Measurements from ENCODE around the gene CBX2.

Gene CBX2

GRCh38 chr17:79832218-79833109 is 54.5 kb downstream of the CBX2 start:
- no peak overlapping the region for H3K4me3 ChIP-seq (ENCODE audit: low read length)

GRCh38 chr17:79833110-79833450 is 55.1 kb downstream of the CBX2 start:
- no peak overlapping the region for H3K9ac ChIP-seq (ENCODE audit: low read length)
- H3K4me2 ChIP-seq (ENCODE audit: low read length), result no peak overlapping the region

More at GRCh38 chr17:79832218-79833109, 54.5 kb downstream of the CBX2 start:
- TF ChIP-seq CTCF (IDR thresholded peaks at IDR 0.05; ENCODE audit: low read depth, low read length), result no peak
- no peak for TF ChIP-seq EZH2phosphoT487 (IDR thresholded peaks at IDR 0.05; ENCODE audit: low read depth)
- H3K9ac ChIP-seq (ENCODE audit: low read length), result no peak overlapping the region
- no peak overlapping the region for H2AFZ ChIP-seq (ENCODE audit: low read depth, low read length)
- no peak overlapping the region for H3K4me2 ChIP-seq (ENCODE audit: low read length)
- H3K79me2 ChIP-seq (ENCODE audit: low read length), result peaks cover 45% of the 10 kb centered on the region
- H4K20me1 ChIP-seq (ENCODE audit: insufficient read depth, low read length), result peaks cover 77% of the 10 kb centered on the region
- H3K27me3 ChIP-seq (ENCODE audit: low read depth, low read length), result no peaks in the 10 kb centered on the region
- H3K36me3 ChIP-seq (replicated peaks; ENCODE audit: low read depth, low read length), result peaks cover 47% of the 10 kb centered on the region
- H3K27ac ChIP-seq (ENCODE audit: low read length), result no peak overlapping the region
- H3K4me1 ChIP-seq (ENCODE audit: low read length), result peaks cover 16% of the 10 kb centered on the region
- no peaks in the 10 kb centered on the region for H3K9me3 ChIP-seq (ENCODE audit: insufficient read depth, low read length)

GRCh38 chr17:79833744-79834564 is 56.0 kb downstream of the CBX2 start:
- Histone ChIP-seq H3K36me3 (replicated peaks; ENCODE audit: low read depth, low read length) (peaks cover 58% of the 10 kb centered on the region), H3K9ac (ENCODE audit: low read length) (no peak overlapping the region), H3K27ac (ENCODE audit: low read length) (no peak overlapping the region), H4K20me1 (ENCODE audit: insufficient read depth, low read length) (peaks cover 87% of the 10 kb centered on the region), H3K79me2 (ENCODE audit: low read length) (peaks cover 60% of the 10 kb centered on the region), H3K4me2 (ENCODE audit: low read length) (no peak overlapping the region), H3K27me3 (ENCODE audit: low read depth, low read length) (no peaks in the 10 kb centered on the region), H3K4me3 (ENCODE audit: low read length) (no peak overlapping the region), H2AFZ (ENCODE audit: low read depth, low read length) (no peak overlapping the region), H3K9me3 (ENCODE audit: insufficient read depth, low read length) (no peaks in the 10 kb centered on the region), H3K4me1 (ENCODE audit: low read length) (peaks cover 16% of the 10 kb centered on the region)
- TF ChIP-seq EZH2phosphoT487 (IDR thresholded peaks at IDR 0.05; ENCODE audit: low read depth) (no peak), CTCF (IDR thresholded peaks at IDR 0.05; ENCODE audit: low read depth, low read length) (no peak)

More at GRCh38 chr17:79833110-79833450, 55.1 kb downstream of the CBX2 start:
- Histone ChIP-seq H2AFZ (ENCODE audit: low read depth, low read length) (no peak overlapping the region), H3K36me3 (replicated peaks; ENCODE audit: low read depth, low read length) (peaks cover 53% of the 10 kb centered on the region), H3K9me3 (ENCODE audit: insufficient read depth, low read length) (no peaks in the 10 kb centered on the region), H3K79me2 (ENCODE audit: low read length) (peaks cover 51% of the 10 kb centered on the region), H3K27me3 (ENCODE audit: low read depth, low read length) (no peaks in the 10 kb centered on the region), H3K4me1 (ENCODE audit: low read length) (peaks cover 16% of the 10 kb centered on the region), H3K27ac (ENCODE audit: low read length) (no peak overlapping the region), H3K4me3 (ENCODE audit: low read length) (no peak overlapping the region), H4K20me1 (ENCODE audit: insufficient read depth, low read length) (peaks cover 83% of the 10 kb centered on the region)
- no peak for TF ChIP-seq EZH2phosphoT487 (IDR thresholded peaks at IDR 0.05; ENCODE audit: low read depth)
- TF ChIP-seq CTCF (IDR thresholded peaks at IDR 0.05; ENCODE audit: low read depth, low read length), result no peak

All from OCI-LY3 (cell line).